Mesenchymal stem cell (in vitro differentiated cells and primary cell): Measurements from ENCODE around the gene PAPSS2.
"Not testable (repeated sequence)": the region's sequence is repeated elsewhere in the genome, so short reads cannot be mapped to it uniquely, and the experiment has no call there.

Experiments
- DNase-seq: peaks from one replicate; pipeline ENCODE4 v3.0.0-alpha.2; 2013
- H2AFZ ChIP-seq: one replicate; pipeline ENCODE4 v1.6.1; 2013; ENCODE audit warnings: low read depth, mild to moderate bottlenecking, control low read depth, inconsistent platforms, low read length, moderate library complexity
- H2AK5ac ChIP-seq: 2 replicates; pipeline ENCODE4 v1.6.1; 2013; ENCODE audit warnings: low read length, moderate library complexity, mild to moderate bottlenecking, inconsistent platforms; ENCODE audit not compliant: severe bottlenecking
- H2BK120ac ChIP-seq: one replicate; pipeline ENCODE4 v1.6.1; 2013; ENCODE audit warnings: low read depth, mild to moderate bottlenecking, inconsistent platforms, low read length, moderate library complexity
- H2BK12ac ChIP-seq, 2 experiments: one replicate each; pipeline ENCODE4 v1.6.1; 2013; ENCODE audit warnings: inconsistent platforms in 2 of 2, low read length in 2 of 2, mild to moderate bottlenecking in 2 of 2, moderate library complexity in 2 of 2, control low read depth in 1 of 2
- H2BK15ac ChIP-seq: one replicate; pipeline ENCODE4 v1.6.1; 2013; ENCODE audit warnings: mild to moderate bottlenecking, low read depth, inconsistent platforms; ENCODE audit not compliant: poor library complexity, severe bottlenecking
- H2BK5ac ChIP-seq: 2 replicates; pipeline ENCODE4 v1.6.1; 2013; ENCODE audit warnings: low read depth, mild to moderate bottlenecking, low read length, control low read depth, inconsistent platforms; ENCODE audit not compliant: poor library complexity, severe bottlenecking
- H3K14ac ChIP-seq, 2 experiments: one replicate each; pipeline ENCODE4 v1.6.1; 2013; ENCODE audit warnings: inconsistent platforms in 2 of 2, low read length in 2 of 2, control low read depth in 1 of 2, mild to moderate bottlenecking in 1 of 2, moderate library complexity in 1 of 2
- H3K18ac ChIP-seq, 2 experiments: one replicate each; pipeline ENCODE4 v1.6.1; 2013; ENCODE audit warnings: inconsistent platforms in 2 of 2, low read length in 2 of 2, control low read depth in 1 of 2, low read depth in 1 of 2, mild to moderate bottlenecking in 1 of 2
- H3K23ac ChIP-seq, 2 experiments: one replicate each; pipeline ENCODE4 v1.6.1; 2013; ENCODE audit warnings: inconsistent platforms in 2 of 2, low read length in 2 of 2, mild to moderate bottlenecking in 2 of 2, moderate library complexity in 2 of 2, control low read depth in 1 of 2
- H3K27ac ChIP-seq: 2 replicates; pipeline ENCODE4 v1.5.1; 2013; ENCODE audit warnings: mild to moderate bottlenecking, moderate library complexity, low read length, control low read depth, inconsistent platforms; ENCODE audit not compliant: poor library complexity, severe bottlenecking
- H3K27me3 ChIP-seq, 2 experiments: 2 replicates each; pipeline versions ENCODE4 v1.6.1 to v1.7.0; 2013; ENCODE audit warnings: low read length in 2 of 2, mild to moderate bottlenecking in 2 of 2, moderate library complexity in 2 of 2, control low read depth in 1 of 2, inconsistent platforms in 1 of 2; ENCODE audit not compliant: control insufficient read depth in 1 of 2, insufficient read depth in 1 of 2
- H3K36me3 ChIP-seq, 2 experiments: 2 replicates each; pipeline versions ENCODE4 v1.6.1 to v1.7.0; 2013; ENCODE audit warnings: low read length in 2 of 2, control low read depth in 1 of 2, inconsistent platforms in 1 of 2, low read depth in 1 of 2, mild to moderate bottlenecking in 1 of 2; ENCODE audit not compliant: insufficient read depth in 2 of 2, control insufficient read depth in 1 of 2
- H3K4ac ChIP-seq, 2 experiments: one replicate each; pipeline ENCODE4 v1.6.1; 2013; ENCODE audit warnings: inconsistent platforms in 2 of 2, low read length in 2 of 2, mild to moderate bottlenecking in 2 of 2, moderate library complexity in 2 of 2, control low read depth in 1 of 2, low read depth in 1 of 2
- H3K4me1 ChIP-seq: 2 replicates; pipeline ENCODE4 v1.6.1; 2013; ENCODE audit warnings: low read depth, low read length, control low read depth; ENCODE audit not compliant: control insufficient read depth, insufficient read depth
- H3K4me2 ChIP-seq: 2 replicates; pipeline ENCODE4 v1.6.1; 2013; ENCODE audit warnings: low read length, mild to moderate bottlenecking, inconsistent platforms; ENCODE audit not compliant: poor library complexity, severe bottlenecking
- H3K4me3 ChIP-seq, 2 experiments: 2 replicates each; pipeline versions ENCODE4 v1.5.1 to v1.7.0; 2013; ENCODE audit warnings: low read length in 2 of 2, mild to moderate bottlenecking in 2 of 2, control low read depth in 1 of 2, low read depth in 1 of 2; ENCODE audit not compliant: insufficient read depth in 1 of 2
- H3K79me1 ChIP-seq: replicated peaks from 2 replicates; pipeline ENCODE4 v1.6.1; 2013; ENCODE audit warnings: mild to moderate bottlenecking, control low read depth, low read length, inconsistent platforms; ENCODE audit not compliant: poor library complexity, severe bottlenecking
- H3K9ac ChIP-seq: 2 replicates; pipeline ENCODE4 v1.7.0; 2013; ENCODE audit warnings: mild to moderate bottlenecking, low read length, moderate library complexity
- H3K9me3 ChIP-seq: 2 replicates; pipeline ENCODE4 v1.7.0; 2013; ENCODE audit warnings: mild to moderate bottlenecking, low read length; ENCODE audit not compliant: control insufficient read depth
- H4K8ac ChIP-seq: one replicate; pipeline ENCODE4 v1.6.1; 2013; ENCODE audit warnings: inconsistent platforms, mild to moderate bottlenecking, low read length, moderate library complexity
- H4K91ac ChIP-seq: one replicate; pipeline ENCODE4 v1.6.1; 2013; ENCODE audit warnings: mild to moderate bottlenecking, low read length, inconsistent platforms
- WGBS: methylation state at CpG from one replicate; pipeline ENCODE4 v1.1.7; 2013; ENCODE audit warnings: mixed read lengths; 5-methylcytosine and 5-hydroxymethylcytosine counted together

PAPSS2 gene

DNA sequence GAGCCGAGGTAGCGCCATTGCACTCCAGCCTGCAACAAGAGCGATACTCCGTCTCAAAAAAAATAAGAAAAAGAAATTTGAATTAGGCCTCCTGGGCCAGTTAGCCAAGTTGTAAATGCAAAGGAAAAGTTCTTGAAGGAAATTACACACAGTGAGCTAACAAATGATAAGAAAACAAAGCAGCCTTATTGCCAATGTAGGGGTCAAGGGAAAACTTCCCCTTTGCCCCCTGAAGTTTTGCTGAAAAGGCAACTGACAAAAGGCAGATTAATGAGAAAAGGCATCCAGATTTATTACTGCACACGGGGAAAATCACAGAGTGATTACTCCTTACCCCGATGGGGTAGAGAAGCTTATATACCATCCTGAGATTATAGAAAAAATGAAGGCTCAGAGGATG lies 70.3 kb downstream of the PAPSS2 start:
- no peak overlapping the region for H3K18ac ChIP-seq
- H3K4me3 ChIP-seq, result no peak overlapping the region
- no peak overlapping the region for H3K23ac ChIP-seq
- H2AK5ac ChIP-seq, result no peak overlapping the region
- no peak for DNase-seq
- no peaks in the 10 kb centered on the region for H3K9me3 ChIP-seq
- peaks cover 2 to 56% of the 10 kb centered on the region in 2 experiments for H3K36me3 ChIP-seq
- H3K4me2 ChIP-seq, result no peak overlapping the region
- WGBS, result 98% methylated on average over 6 of the region's 6 CpGs
- no peak overlapping the region for H4K91ac ChIP-seq
- no peak overlapping the region for H2BK5ac ChIP-seq
- H3K27ac ChIP-seq, result no peak overlapping the region
- H2BK120ac ChIP-seq, result no peak overlapping the region
- H2AFZ ChIP-seq, result no peak overlapping the region
- no peak overlapping the region for H3K9ac ChIP-seq
- H3K27me3 ChIP-seq, result no peaks in the 10 kb centered on the region
- no peak overlapping the region for H3K4ac ChIP-seq
- no peak overlapping the region for H4K8ac ChIP-seq
- H3K14ac ChIP-seq, result no peak overlapping the region
- no peaks in the 10 kb centered on the region for H3K79me1 ChIP-seq
- no peak overlapping the region for H2BK15ac ChIP-seq
- H3K4me1 ChIP-seq, result peaks cover under 1% of the 10 kb centered on the region
- no peak overlapping the region for H2BK12ac ChIP-seq

DNA sequence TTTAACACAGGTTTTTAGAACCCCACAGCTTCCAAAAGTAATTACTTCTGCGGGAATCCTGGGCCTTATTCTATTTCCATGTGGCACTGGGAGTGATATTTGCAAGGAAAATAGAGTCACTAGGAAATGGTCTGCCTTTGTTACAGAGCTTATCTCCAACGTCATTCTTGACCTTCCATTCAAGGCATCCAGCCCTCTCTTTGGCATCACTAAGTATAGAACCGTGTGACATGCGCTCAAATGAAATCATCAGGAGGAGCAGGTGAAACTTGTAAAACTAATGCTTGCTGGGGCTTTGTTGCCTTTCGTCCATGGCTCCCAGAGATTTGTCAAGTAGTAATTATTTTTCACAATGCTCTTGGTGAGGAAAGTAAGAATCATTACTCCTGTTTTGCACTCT lies 73.4 kb downstream of the PAPSS2 start:
- H3K27ac ChIP-seq, result no peak overlapping the region
- no peak overlapping the region for H4K91ac ChIP-seq
- no peaks in the 10 kb centered on the region for H3K9me3 ChIP-seq
- 97% methylated on average over 4 of the region's 5 CpGs for WGBS
- no peak overlapping the region for H2BK5ac ChIP-seq
- H3K4me1 ChIP-seq, result peaks cover 2% of the 10 kb centered on the region
- DNase-seq, result no peak
- no peak overlapping the region for H2BK15ac ChIP-seq
- no peak overlapping the region for H3K4me2 ChIP-seq
- H3K27me3 ChIP-seq, result no peaks in the 10 kb centered on the region
- no peak overlapping the region for H2AFZ ChIP-seq
- no peak overlapping the region for H2BK120ac ChIP-seq
- no peak overlapping the region for H3K18ac ChIP-seq
- no peak overlapping the region for H3K14ac ChIP-seq
- no peak overlapping the region for H2BK12ac ChIP-seq
- H3K4me3 ChIP-seq, result no peak overlapping the region
- H3K4ac ChIP-seq, result no peak overlapping the region
- no peaks in the 10 kb centered on the region for H3K79me1 ChIP-seq
- no peak overlapping the region for H3K23ac ChIP-seq
- H3K9ac ChIP-seq, result no peak overlapping the region
- no peak overlapping the region for H4K8ac ChIP-seq
- peaks cover 0 to 37% of the 10 kb centered on the region in 2 experiments for H3K36me3 ChIP-seq
- H2AK5ac ChIP-seq, result no peak overlapping the region

DNA sequence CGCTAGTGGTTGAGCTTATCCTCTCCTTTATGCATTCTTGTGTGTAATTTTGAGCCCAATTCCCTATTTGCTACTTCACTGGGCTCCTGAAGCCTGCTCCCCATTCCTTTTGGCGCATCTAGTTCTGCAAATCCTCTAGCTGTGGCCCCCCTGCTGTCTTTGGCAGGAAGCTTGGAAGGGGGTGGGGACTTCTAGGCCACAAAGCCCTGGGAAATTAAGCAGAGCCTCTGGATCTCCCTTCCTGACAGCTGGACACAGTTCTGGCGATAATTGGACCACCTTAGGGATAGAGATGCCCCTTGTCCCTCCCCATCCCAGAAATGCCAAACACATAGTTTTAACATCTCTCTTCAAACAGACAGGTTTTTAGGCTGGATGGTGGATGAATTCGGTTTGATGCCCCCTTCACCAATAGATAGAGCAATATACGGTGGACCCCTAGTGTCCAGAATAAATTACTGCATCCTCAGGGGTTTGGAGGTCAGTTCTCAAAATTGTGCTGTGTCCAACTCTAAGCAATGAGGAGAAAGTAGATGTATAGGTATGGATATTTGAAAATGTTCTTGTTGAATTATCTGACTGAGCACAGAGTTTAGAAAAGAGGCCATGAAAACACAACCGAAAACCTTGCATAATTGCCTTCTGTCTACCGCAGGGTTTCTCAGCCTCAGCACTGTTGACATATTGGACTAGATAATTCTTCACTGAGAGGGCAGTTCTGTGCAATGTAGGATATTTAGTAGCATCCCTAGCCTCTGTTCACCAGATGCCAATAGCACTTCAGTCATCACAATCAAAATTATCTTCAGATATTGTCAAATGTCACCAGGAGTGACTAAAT lies 75.5 kb downstream of the PAPSS2 start:
- H2BK12ac ChIP-seq, result no peak overlapping the region
- no peak overlapping the region for H2BK120ac ChIP-seq
- H3K4me3 ChIP-seq, result no peak overlapping the region
- no peaks in the 10 kb centered on the region for H3K27me3 ChIP-seq
- no peak overlapping the region for H2AFZ ChIP-seq
- no peak overlapping the region for H2BK5ac ChIP-seq
- H3K18ac ChIP-seq, result no peak overlapping the region
- H3K4me1 ChIP-seq, result peaks cover 2% of the 10 kb centered on the region
- H4K91ac ChIP-seq, result no peak overlapping the region
- no peaks in the 10 kb centered on the region for H3K9me3 ChIP-seq
- no peak overlapping the region for H3K23ac ChIP-seq
- DNase-seq, result peak; percentile 64
- no peak overlapping the region for H2AK5ac ChIP-seq
- no peak overlapping the region for H3K27ac ChIP-seq
- no peak overlapping the region for H3K4ac ChIP-seq
- no peak overlapping the region for H3K14ac ChIP-seq
- peak overlapping the region; percentile 11 for H3K9ac ChIP-seq
- no peak overlapping the region for H2BK15ac ChIP-seq
- peak overlapping the region; percentile 55 for H3K4me2 ChIP-seq
- H3K79me1 ChIP-seq, result no peaks in the 10 kb centered on the region
- peaks cover 0 to 28% of the 10 kb centered on the region in 2 experiments for H3K36me3 ChIP-seq
- 34% methylated on average over 4 of the region's 7 CpGs for WGBS
- H4K8ac ChIP-seq, result no peak overlapping the region

DNA sequence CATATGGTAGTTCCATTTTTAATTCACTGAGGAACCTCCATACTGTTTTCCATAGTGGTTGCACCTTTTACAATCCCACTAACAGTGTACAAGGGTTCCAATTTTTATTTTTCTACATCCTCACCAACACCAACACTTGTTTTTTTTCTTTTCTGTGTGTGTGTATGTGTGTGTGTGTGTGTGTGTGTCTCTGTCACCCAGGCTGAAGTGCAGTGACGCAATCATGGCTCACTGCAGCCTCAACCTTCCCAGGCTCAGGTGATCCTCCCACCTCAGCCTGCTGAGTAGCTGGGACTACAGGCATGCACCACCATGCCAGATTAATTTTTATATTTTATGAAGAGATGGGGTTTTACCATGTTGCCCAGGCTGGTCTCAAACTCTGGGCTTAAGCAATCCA lies 78.6 kb downstream of the PAPSS2 start:
- not testable (repeated sequence) for H3K18ac ChIP-seq, H3K9me3 ChIP-seq, H3K14ac ChIP-seq, H2AFZ ChIP-seq, H4K8ac ChIP-seq, H3K27ac ChIP-seq, H3K9ac ChIP-seq, H2BK15ac ChIP-seq, H3K4ac ChIP-seq, H3K23ac ChIP-seq, H3K4me3 ChIP-seq, H3K36me3 ChIP-seq, H2BK120ac ChIP-seq, H2AK5ac ChIP-seq, H2BK5ac ChIP-seq, H4K91ac ChIP-seq, H2BK12ac ChIP-seq, H3K27me3 ChIP-seq, H3K79me1 ChIP-seq, H3K4me1 ChIP-seq, DNase-seq, H3K4me2 ChIP-seq
- no CpG with 5 or more reads among the region's 1 CpG for WGBS
